H1 (cell line): Measurements from ENCODE around the gene CMPK2.

Experiments
- CEBPB ChIP-seq: IDR thresholded peaks from 2 replicates; pipeline ENCODE4 v1.6.1; 2012; ENCODE audit warnings: low read depth, low read length
- SP4 ChIP-seq: IDR thresholded peaks from 2 replicates; pipeline ENCODE4 v1.6.1; 2012; ENCODE audit warnings: low read length, inconsistent platforms
- TAF1 ChIP-seq: IDR thresholded peaks from 2 replicates; pipeline ENCODE4 v1.6.1; 2011; ENCODE audit warnings: mild to moderate bottlenecking, low read depth, low read length

- TF ChIP-seq TAF1 (no peak), CEBPB (no peak), SP4 (no peak)
These were observed 43.3 kb downstream of the CMPK2 start for GRCh38 chr2:6822406-6822805.
